Activated naive CD8-positive, alpha-beta T cell treated with anti-CD3 and anti-CD28 coated beads, Interleukin-2, amount 50 U/mL, for 24 hours (primary cell): ENCODE results near the gene FAIM2.

ENCODE experiments used
- ATAC-seq: fragments of 150-1000 bp; cut with Tn5 transposase; one replicate; pipeline ENCODE4 v1.10.0; 2021
- DNase-seq: peaks from one replicate; pipeline ENCODE4 v3.0.0; 2021
- H3K27ac Mint-ChIP-seq: one replicate; pipeline ENCODE4 v1.8.0; 2021; ENCODE audit warnings: mild to moderate bottlenecking, mixed read lengths
- H3K27me3 Mint-ChIP-seq: one replicate; pipeline ENCODE4 v1.8.0; 2021; ENCODE audit warnings: mixed read lengths
- H3K36me3 Mint-ChIP-seq: one replicate; pipeline ENCODE4 v1.8.0; 2021; ENCODE audit warnings: low read depth, mixed read lengths
- H3K4me1 Mint-ChIP-seq: one replicate; pipeline ENCODE4 v1.8.0; 2021; ENCODE audit warnings: mixed read lengths
- H3K4me3 Mint-ChIP-seq: one replicate; pipeline ENCODE4 v1.8.0; 2021; ENCODE audit warnings: mild to moderate bottlenecking, moderate library complexity, mixed read lengths
- H3K9me3 Mint-ChIP-seq: one replicate; pipeline ENCODE4 v1.8.0; 2021; ENCODE audit warnings: mixed read lengths

The FAIM2 gene

GRCh38 chr12:49900371-49900770 is 3.3 kb downstream of the FAIM2 start:
- Mint-ChIP-seq H3K27ac (no peak overlapping the region), H3K36me3 (no peaks in the 10 kb centered on the region), H3K9me3 (no peaks in the 10 kb centered on the region), H3K4me3 (no peak overlapping the region), H3K27me3 (peaks cover 19% of the 10 kb centered on the region), H3K4me1 (peaks cover 6% of the 10 kb centered on the region)
- DNase-seq, result no peak
- ATAC-seq, result no peak

GRCh38 chr12:49899921-49900320 is 3.8 kb downstream of the FAIM2 start:
- no peak overlapping the region for H3K27ac Mint-ChIP-seq
- H3K36me3 Mint-ChIP-seq, result no peaks in the 10 kb centered on the region
- H3K9me3 Mint-ChIP-seq, result no peaks in the 10 kb centered on the region
- H3K4me1 Mint-ChIP-seq, result peaks cover 6% of the 10 kb centered on the region
- peaks cover 19% of the 10 kb centered on the region for H3K27me3 Mint-ChIP-seq
- DNase-seq (no peak), ATAC-seq (no peak)
- no peak overlapping the region for H3K4me3 Mint-ChIP-seq

- H3K9me3 Mint-ChIP-seq, result no peaks in the 10 kb centered on the region
- ATAC-seq (no peak), DNase-seq (no peak)
- H3K36me3 Mint-ChIP-seq, result no peaks in the 10 kb centered on the region
- peaks cover 7% of the 10 kb centered on the region for H3K4me1 Mint-ChIP-seq
- H3K4me3 Mint-ChIP-seq, result no peak overlapping the region
- H3K27ac Mint-ChIP-seq, result no peak overlapping the region
- peaks cover 14% of the 10 kb centered on the region for H3K27me3 Mint-ChIP-seq
Observed at GRCh38 chr12:49899286-49899843, 4.3 kb downstream of the FAIM2 start.

- no peaks in the 10 kb centered on the region for H3K9me3 Mint-ChIP-seq
- ATAC-seq, result no peak
- H3K27me3 Mint-ChIP-seq, result peaks cover 14% of the 10 kb centered on the region
- no peak for DNase-seq
- no peak overlapping the region for H3K27ac Mint-ChIP-seq
- peaks cover 5% of the 10 kb centered on the region for H3K4me1 Mint-ChIP-seq
- no peak overlapping the region for H3K4me3 Mint-ChIP-seq
- H3K36me3 Mint-ChIP-seq, result no peaks in the 10 kb centered on the region
Observed at GRCh38 chr12:49897276-49897675, 6.4 kb downstream of the FAIM2 start.

- Mint-ChIP-seq H3K36me3 (no peaks in the 10 kb centered on the region), H3K4me3 (no peak overlapping the region), H3K27ac (no peak overlapping the region), H3K9me3 (no peaks in the 10 kb centered on the region), H3K4me1 (peaks cover 5% of the 10 kb centered on the region), H3K27me3 (peaks cover 14% of the 10 kb centered on the region)
- ATAC-seq (no peak), DNase-seq (no peak)
Observed at GRCh38 chr12:49895773-49896172, 7.9 kb downstream of the FAIM2 start.

GRCh38 chr12:49894751-49895148 is 8.9 kb downstream of the FAIM2 start:
- peaks cover 14% of the 10 kb centered on the region for H3K27me3 Mint-ChIP-seq
- ATAC-seq (no peak), DNase-seq (no peak)
- no peaks in the 10 kb centered on the region for H3K36me3 Mint-ChIP-seq
- H3K4me3 Mint-ChIP-seq, result no peak overlapping the region
- H3K9me3 Mint-ChIP-seq, result no peaks in the 10 kb centered on the region
- no peak overlapping the region for H3K27ac Mint-ChIP-seq
- peaks cover 5% of the 10 kb centered on the region for H3K4me1 Mint-ChIP-seq

- no peak for DNase-seq
- H3K4me1 Mint-ChIP-seq, result peaks cover 5% of the 10 kb centered on the region
- peaks cover 14% of the 10 kb centered on the region for H3K27me3 Mint-ChIP-seq
- no peak overlapping the region for H3K27ac Mint-ChIP-seq
- no peak for ATAC-seq
- no peak overlapping the region for H3K4me3 Mint-ChIP-seq
- no peaks in the 10 kb centered on the region for H3K9me3 Mint-ChIP-seq
- H3K36me3 Mint-ChIP-seq, result no peaks in the 10 kb centered on the region
Observed at GRCh38 chr12:49893753-49894750, 9.6 kb downstream of the FAIM2 start.

GRCh38 chr12:49892732-49893317 is 10.9 kb downstream of the FAIM2 start:
- ATAC-seq (no peak), DNase-seq (no peak)
- H3K27me3 Mint-ChIP-seq, result peaks cover 7% of the 10 kb centered on the region
- no peak overlapping the region for H3K4me3 Mint-ChIP-seq
- H3K27ac Mint-ChIP-seq, result no peak overlapping the region
- no peaks in the 10 kb centered on the region for H3K9me3 Mint-ChIP-seq
- H3K4me1 Mint-ChIP-seq, result peaks cover 5% of the 10 kb centered on the region
- no peaks in the 10 kb centered on the region for H3K36me3 Mint-ChIP-seq

- Mint-ChIP-seq H3K36me3 (no peaks in the 10 kb centered on the region), H3K27ac (no peak overlapping the region), H3K4me1 (peaks cover 5% of the 10 kb centered on the region), H3K27me3 (peaks cover 5% of the 10 kb centered on the region), H3K9me3 (no peaks in the 10 kb centered on the region), H3K4me3 (no peak overlapping the region)
- ATAC-seq, result no peak
- no peak for DNase-seq
Observed at GRCh38 chr12:49892084-49892731, 11.5 kb downstream of the FAIM2 start.

- H3K4me1 Mint-ChIP-seq, result peaks cover 5% of the 10 kb centered on the region
- H3K36me3 Mint-ChIP-seq, result no peaks in the 10 kb centered on the region
- H3K27ac Mint-ChIP-seq, result no peak overlapping the region
- H3K27me3 Mint-ChIP-seq, result peaks cover 5% of the 10 kb centered on the region
- ATAC-seq (no peak), DNase-seq (no peak)
- no peak overlapping the region for H3K4me3 Mint-ChIP-seq
- H3K9me3 Mint-ChIP-seq, result no peaks in the 10 kb centered on the region
Observed at GRCh38 chr12:49891476-49891875, 12.2 kb downstream of the FAIM2 start.

- Mint-ChIP-seq H3K36me3 (no peaks in the 10 kb centered on the region), H3K4me3 (no peak overlapping the region), H3K27me3 (peaks cover 5% of the 10 kb centered on the region), H3K27ac (no peak overlapping the region), H3K9me3 (no peaks in the 10 kb centered on the region), H3K4me1 (peaks cover 5% of the 10 kb centered on the region)
- no peak for DNase-seq
- ATAC-seq, result no peak
Observed at GRCh38 chr12:49891012-49891411, 12.7 kb downstream of the FAIM2 start.

- no peaks in the 10 kb centered on the region for H3K9me3 Mint-ChIP-seq
- DNase-seq, result no peak
- peaks cover 5% of the 10 kb centered on the region for H3K4me1 Mint-ChIP-seq
- H3K27me3 Mint-ChIP-seq, result peaks cover 7% of the 10 kb centered on the region
- H3K36me3 Mint-ChIP-seq, result no peaks in the 10 kb centered on the region
- H3K27ac Mint-ChIP-seq, result no peak overlapping the region
- no peak overlapping the region for H3K4me3 Mint-ChIP-seq
- ATAC-seq, result no peak
Observed at GRCh38 chr12:49890096-49890461, 13.6 kb downstream of the FAIM2 start.

GRCh38 chr12:49889361-49890095 is 14.2 kb downstream of the FAIM2 start:
- ATAC-seq (no peak), DNase-seq (no peak)
- Mint-ChIP-seq H3K27ac (no peak overlapping the region), H3K36me3 (no peaks in the 10 kb centered on the region), H3K27me3 (peaks cover 7% of the 10 kb centered on the region), H3K9me3 (no peaks in the 10 kb centered on the region), H3K4me1 (peaks cover 4% of the 10 kb centered on the region), H3K4me3 (no peak overlapping the region)

GRCh38 chr12:49888461-49889151 is 15.1 kb downstream of the FAIM2 start:
- Mint-ChIP-seq H3K27me3 (peaks cover 11% of the 10 kb centered on the region), H3K27ac (no peak overlapping the region)

More at GRCh38 chr12:49888461-49889151, 15.1 kb downstream of the FAIM2 start:
- Mint-ChIP-seq H3K36me3 (no peaks in the 10 kb centered on the region), H3K4me3 (no peak overlapping the region), H3K4me1 (no peaks in the 10 kb centered on the region), H3K9me3 (no peaks in the 10 kb centered on the region)
- DNase-seq (no peak), ATAC-seq (no peak)
